Forelimb muscle (tissue), 1 donor: ENCODE data around the gene BLVRB. TPM values are rescaled to one million over a fixed set of nuclear protein-coding genes. Genes with fewer than 3 reads are reported as not detected.
"Not testable (repeated sequence)": the region's sequence is repeated elsewhere in the genome, so short reads cannot be mapped to it uniquely, and the experiment has no call there.

Experiments used
- DNase-seq: peaks from one replicate; pipeline ENCODE4 v3.0.0-alpha.2; 2013; ENCODE audit warnings: low read depth
- polyA plus RNA-seq: library from polyadenylated mRNA; unstranded; fragments of 120-200 nt; gene quantifications from one replicate; pipeline ENCODE4 v1.2.1, GENCODE V29; 2013; ENCODE audit not compliant: insufficient read length

BLVRB gene
- polyA plus RNA-seq, 1 donor, result 32.2 TPM

DNA sequence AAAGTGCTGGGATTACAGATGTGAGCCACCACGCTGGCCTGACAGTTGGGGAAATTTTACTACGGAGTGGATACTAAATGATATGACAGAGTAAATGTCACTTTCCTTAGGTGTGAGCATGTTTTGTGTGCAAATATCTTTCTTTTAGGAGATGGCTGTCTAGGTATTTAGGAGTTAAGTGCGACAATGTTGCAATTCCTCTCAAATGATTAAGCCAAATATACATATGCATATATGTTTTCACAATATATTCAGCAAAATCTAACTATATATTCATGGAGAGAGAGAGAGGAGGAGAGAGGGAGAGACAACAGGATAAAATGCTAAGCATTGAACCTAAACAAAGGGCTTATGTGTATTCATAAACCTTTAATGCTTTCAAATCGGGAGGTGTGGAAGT, 16.0 kb downstream of the BLVRB start:
- DNase-seq, result no peak

DNA sequence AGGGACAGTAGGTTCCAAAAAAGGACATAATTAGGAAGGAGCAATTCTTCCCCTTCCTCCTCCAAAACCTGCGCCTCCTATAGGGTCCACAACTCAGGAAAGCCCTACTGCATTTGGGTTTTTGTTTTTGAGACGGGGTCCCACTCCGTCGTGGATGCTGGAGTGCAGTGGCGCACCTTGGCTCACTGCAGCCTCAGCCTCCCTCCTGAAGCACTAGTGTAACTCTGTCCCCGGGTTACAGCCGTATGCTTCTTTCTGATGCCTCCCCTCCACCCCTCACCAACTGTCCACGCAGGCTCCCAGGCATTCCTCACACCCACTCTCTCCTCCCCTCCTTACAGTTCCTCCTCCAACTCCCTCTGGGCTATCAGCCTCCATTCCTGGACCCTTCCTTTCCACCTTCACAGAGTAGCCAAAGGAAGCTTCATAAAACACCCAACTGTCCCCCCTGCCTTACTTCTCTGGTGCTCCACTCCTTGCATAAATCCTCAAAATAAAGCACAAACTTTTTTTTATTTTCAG, 19.2 kb downstream of the BLVRB start:
- no peak for DNase-seq

DNA sequence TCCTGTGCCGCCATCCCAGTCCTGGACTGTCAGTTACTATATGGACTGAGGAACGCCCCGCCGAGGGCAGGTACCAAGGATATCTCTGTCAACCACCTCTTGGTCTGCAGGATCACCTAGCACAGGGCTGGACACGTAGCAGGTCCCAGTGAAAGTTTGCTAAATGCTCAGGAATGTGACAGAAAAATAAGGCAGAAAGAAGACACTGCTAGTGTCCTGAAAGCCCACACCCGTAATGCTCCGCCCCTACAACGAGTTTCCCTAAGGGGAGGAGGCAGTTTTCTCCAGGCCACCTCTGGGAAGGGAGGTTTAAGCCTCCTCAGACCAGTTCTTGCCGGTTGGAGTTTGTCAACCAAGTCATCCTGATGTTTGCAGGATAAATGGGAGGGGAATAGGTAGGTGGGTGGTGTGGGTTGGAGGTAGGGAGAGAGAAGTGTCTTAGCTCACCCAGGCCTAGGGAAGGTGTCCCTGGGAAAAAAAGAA, 19.7 kb downstream of the BLVRB start:
- DNase-seq, result no peak

DNA sequence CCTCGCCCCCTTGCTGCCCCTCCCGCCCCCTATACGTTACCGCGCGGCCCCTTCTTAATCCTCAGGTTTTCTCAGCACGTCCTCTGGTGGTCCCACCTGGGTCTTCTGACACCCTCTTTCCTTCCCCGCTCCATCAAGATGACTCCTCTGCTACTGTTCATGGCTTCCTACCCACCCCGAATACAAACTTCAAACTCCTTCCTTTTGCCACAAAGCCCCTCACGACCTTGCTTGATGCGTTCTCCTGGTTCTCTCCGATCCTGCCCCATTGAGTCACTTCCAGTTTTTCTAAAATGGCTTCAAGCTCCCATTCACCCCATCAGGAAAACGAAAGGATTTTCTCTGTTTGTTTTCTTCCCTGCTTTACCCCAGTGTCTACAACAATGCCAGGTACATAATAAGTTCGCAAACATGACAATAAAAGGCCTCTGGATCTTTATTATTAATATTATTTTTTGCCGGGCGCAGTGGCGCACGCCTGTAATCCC, 20.7 kb downstream of the BLVRB start:
- DNase-seq, result no peak

DNA sequence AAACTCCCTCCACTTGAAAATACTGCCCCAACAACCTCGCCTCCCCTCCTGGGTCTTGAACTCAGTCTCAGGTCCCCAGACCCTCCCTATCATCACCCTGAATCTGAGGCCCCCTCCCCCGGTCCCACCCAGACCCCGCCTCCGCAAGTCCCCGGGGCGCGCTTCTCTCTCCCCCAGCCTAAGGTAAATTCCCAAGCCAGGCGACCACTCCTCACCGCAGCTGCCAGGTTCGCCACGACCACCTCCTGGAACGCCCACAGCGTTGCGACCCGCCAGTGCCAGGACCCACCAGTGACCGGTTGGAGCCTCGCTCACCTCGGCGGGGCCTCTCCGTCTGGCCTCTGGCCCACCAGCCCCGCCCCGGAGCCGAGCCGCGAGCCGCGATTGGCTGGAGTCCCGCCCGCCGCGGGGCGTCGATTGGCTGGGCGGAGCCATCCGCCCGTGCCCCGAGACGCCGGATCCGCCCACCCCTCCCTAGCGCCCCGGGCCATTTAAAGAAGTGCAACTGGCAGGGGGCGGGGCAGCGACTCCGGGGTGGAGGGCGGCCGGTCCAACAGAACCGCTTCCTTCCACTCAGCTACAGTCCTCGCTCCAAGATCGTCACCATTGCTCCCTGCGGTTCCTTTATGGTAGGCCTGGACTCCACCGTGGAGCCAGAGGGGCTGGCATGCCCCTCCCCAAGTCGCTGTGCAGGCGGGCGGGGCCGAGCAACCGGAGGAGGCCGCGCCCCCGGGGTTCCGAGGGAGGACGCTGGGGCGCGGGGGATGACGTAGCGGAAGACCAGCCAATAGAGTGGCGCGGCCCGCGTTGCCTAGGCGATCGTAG, 21.3 kb downstream of the BLVRB start, which contains the start of gene SERTAD3:
SERTAD3 (minus strand) TSS at position 336 of the 825 bp plus-strand sequence. CDS start 2,255 bp downstream, outside the sequence.
- peak; percentile 88 for DNase-seq

DNA sequence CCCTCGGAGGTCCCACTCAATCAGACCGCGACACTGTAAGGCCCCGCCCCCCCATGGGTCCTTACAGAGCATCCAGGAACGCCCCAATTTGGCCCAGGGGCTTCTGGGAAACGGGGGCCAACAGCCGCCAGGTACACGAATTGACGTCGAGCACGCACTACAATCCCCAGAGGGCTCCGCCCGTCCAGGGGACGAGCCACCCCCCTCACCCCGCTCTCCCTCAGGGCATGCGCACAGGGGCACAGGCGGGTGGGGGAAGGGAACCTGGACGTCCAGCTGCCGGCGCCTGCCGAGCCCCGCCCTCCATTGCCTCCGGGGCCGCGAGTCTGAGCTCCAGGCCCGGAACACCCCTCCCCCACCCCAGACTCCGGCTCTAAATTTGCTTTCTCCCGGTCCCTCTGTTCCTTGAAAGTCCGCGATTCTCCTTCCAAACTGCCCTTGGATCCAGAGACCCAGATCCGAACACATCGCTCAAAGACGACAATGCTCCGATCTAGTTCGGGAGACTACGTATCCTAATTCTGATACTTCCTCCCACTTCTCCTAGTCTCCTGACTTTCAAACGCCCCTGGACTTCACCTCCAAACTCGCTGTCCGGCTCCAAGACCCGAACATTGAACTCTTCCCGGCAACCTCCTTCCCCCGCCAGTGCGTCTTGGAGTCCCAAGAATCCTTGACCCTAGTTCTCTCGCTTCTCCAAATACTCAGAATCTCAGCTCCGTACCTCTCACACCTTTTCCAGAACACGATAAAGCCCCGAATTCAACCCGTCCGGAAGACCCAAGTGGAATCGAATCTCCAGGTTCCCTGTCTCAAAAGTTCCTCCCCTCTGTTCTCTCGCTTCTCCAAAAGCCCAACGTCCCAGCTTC, 22.2 kb downstream of the BLVRB start:
- peak; percentile 95 for DNase-seq

- no peak for DNase-seq
Measured at GRCh38 chr19:40442328-40443130, 23.0 kb downstream of the BLVRB start.

DNA sequence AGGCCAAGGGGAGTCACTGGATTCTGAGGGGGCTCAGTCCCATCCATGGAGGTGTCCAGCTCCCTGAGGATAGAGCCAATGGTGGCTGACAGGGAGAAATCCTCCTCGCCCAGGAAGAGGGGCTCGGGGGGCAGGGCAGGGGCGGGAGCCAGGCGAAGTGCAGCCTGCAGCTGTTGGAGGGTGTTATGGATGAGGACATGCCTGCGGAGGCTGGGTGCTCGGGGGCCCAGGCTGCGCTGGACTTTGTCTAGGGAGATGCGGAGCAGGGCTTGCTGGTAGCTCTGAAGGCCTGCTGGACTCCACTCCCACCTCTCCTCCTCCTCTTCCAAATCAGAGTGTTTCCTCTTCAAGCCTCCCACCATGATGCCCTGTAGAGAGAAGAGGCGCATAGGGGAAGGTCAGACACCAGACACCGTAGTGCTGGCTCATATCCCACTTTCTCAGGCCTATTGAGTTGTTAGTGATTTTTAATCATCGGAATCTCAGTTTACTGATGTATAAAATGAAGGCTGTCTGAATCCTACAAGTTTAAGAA, 23.8 kb downstream of the BLVRB start:
- no peak for DNase-seq

DNA sequence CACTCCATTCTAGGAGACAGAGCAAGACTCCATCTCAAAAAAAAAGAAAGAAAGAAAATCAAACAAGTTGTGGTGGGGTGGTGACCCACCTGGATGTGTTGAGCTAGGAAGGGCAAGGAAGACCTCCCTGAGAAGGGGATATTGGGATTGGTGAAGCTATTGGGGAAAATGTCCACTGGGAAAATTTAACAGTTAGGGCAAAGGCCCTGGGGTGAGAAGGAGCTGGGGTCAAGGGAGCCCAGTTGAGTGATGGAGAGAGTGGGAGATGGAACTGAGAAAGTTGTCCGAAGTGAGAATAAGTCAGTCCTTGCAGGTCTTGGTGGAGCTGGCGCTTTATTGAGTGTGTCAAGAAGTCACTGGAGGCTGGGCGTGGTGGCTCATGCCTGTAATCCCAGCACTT, 27.3 kb downstream of the BLVRB start:
- no peak for DNase-seq

GRCh38 chr19:40433391-40434216, 31.9 kb downstream of the BLVRB start:
- peak; percentile 80 for DNase-seq

DNA sequence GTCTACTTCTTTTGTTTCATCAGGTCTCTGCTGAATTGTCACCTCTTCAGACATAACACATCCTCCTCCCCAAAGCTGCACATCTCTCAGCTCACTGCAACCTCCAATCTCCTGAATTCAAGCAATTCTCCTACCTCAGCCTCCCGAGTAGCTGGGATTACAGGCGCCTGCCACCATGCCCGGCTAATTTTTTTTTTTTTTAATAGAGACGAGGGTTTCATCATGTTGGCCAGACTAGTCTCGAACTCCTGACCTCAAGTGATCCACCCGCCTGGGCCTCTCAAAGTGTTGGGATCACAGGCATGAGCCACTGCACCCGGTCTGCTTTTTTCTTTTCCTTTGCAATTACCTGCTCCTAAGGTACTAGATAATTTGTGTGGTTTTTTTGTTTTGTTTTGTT, 32.8 kb downstream of the BLVRB start:
- not testable (repeated sequence) for DNase-seq

- DNase-seq, result no peak
Measured at GRCh38 chr19:40431698-40432097, 33.8 kb downstream of the BLVRB start.

- not testable (repeated sequence) for DNase-seq
Measured at GRCh38 chr19:40430242-40430641, 35.3 kb downstream of the BLVRB start.

- DNase-seq, result not testable (repeated sequence)
Measured at GRCh38 chr19:40428197-40428596, 37.3 kb downstream of the BLVRB start.

DNA sequence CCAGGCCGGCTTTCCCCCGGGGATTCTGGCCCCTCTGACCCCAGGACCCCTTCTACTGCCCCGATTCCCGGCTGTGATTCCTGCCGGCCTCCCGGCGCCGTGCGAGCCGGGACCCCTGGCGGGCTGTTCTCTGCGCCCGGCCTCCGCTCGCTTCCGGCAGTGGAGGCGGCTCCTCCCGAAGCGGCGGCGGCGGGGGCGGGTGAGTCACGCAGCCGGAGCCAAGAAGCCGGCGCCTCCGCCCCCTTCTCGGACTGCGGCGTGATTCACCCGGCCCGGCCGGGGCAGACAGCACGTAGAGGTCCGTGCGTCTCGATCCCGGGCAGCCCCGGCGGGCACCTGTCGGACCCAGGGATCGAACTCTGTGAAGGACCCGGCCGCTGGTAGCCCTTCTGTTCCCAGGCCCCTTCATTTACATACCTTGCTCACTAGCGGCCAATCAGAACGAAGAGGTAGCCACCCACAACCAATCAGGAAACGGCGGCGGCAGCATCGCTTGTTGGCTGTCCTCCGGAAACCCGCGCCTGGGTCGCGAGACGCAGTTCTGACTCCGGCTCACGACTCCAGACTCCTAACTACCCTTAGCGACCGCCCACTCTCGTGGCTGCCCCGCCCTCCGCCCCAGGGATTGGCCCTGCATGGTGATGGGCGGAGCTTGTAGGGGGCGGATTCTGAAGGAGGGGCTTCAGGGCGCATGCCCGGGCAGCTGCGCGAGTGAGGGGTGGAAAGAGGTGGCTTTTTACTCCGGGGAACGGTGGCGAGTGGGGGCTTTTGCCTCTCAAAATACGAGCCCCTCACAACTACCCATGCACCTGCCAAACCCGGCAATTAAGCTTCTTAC, 39.9 kb downstream of the BLVRB start, which contains the start of gene SERTAD1:
SERTAD1 (minus strand) TSS at position 543 of the 838 bp plus-strand sequence. CDS start 2,446 bp downstream, outside the sequence.
- DNase-seq, result peak; percentile 97

DNA sequence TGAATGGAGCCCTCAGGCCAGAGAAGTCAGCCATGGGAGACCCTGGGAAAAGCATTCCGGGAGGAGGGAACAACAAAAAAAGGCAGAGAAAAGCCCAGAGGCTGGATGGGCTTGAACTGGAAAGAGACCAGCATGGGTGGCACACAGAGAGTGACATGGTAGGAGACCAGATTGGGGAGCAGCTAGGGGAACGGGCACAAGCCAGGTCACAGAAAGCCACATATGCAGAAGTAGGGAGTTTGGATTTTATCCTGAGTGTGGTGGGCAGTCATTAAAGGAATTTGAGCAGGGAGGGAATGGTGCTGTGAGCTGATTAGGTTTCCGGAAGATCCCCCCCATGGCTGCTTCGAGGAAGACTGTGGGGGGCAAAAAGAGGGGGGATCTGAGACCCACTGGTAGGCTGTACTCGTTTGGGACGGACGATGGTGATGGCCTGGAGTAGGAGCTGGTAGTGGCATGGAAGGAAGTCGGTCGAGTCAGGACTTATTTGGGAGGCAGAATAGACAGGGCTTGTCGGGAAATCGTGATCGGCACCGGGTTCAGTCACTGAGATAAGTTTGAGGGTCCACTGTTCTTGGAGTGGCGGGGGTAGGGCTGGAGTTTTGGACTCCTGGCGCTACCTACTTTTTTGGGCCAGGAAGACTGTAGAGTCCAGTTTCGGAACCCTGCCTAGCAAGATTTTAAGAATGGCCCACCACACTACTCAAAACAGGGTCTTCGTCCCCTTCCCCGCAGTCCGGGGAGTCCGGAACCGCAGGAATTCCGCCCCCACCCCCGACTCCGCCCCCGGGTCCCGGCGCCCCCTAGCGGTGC, 40.7 kb downstream of the BLVRB start:
- no peak for DNase-seq

DNA sequence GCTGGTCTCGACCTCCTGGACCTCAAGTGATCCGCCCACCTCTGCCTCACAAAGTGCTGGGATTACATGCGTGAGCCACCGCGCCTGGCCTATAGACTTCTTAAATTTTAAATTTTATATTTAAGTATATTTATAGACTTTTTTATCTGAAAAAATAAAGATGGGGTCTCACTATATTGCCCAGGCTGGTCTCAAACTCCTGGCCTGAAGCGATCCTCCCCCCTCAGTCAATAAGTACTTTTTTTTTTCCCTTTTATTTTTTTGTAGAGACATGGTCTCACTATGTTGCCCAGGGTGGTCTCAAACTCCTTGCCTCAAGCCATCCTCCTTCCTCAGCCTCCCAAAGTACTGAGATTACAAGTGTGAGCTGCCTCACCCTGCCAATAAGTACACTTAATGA, 41.6 kb downstream of the BLVRB start:
- DNase-seq, result no peak
